Ascending aorta (tissue), 2 donors: Measurements from ENCODE around the gene CEBPE. TPM values are rescaled to one million over a fixed set of nuclear protein-coding genes. Genes with fewer than 3 reads are reported as not detected.

Experiments used
- DNase-seq, 2 donors: peaks; one replicate each; pipeline ENCODE4 v3.0.0-alpha.2; 2019; ENCODE audit warnings: low spot score in 2 of 2
- H3K27ac ChIP-seq, 2 donors: fragments of 200-600 bp; sonication (generic); one replicate each; pipeline ENCODE4 v1.5.1; 2016 to 2017; ENCODE audit warnings: mild to moderate bottlenecking in 1 of 2
- H3K27me3 ChIP-seq: fragments of 200-600 bp; sonication (generic); one replicate; pipeline ENCODE4 v1.5.1; 2017
- H3K36me3 ChIP-seq, 2 donors: fragments of 200-600 bp; sonication (generic); one replicate each; pipeline ENCODE4 v1.5.1; 2016
- H3K4me1 ChIP-seq, 2 donors: fragments of 200-600 bp; sonication (generic); one replicate each; pipeline ENCODE4 v1.5.1; 2016 to 2017; ENCODE audit warnings: mild to moderate bottlenecking in 1 of 2
- H3K4me3 ChIP-seq, 2 donors: fragments of 200-600 bp; sonication (generic); one replicate each; pipeline ENCODE4 v1.5.1; 2016 to 2017; ENCODE audit warnings: mild to moderate bottlenecking in 1 of 2
- H3K9me3 ChIP-seq, 2 donors: fragments of 200-600 bp; sonication (generic); one replicate each; pipeline ENCODE4 v1.5.1; 2016
- CTCF ChIP-seq, 3 experiments: fragments of 200-600 bp in 2 of 3; fragments of 450-650 bp in 1 of 3; sonication (generic) in 2 of 3; IDR thresholded peaks; one replicate each; pipeline ENCODE4 v1.5.1; 2016 to 2019; ENCODE audit warnings: antibody characterized with exemption in 3 of 3, mild to moderate bottlenecking in 1 of 3, moderate library complexity in 1 of 3
- intact Hi-C: fragments of 100-400 bp; cut with DNase I; formaldehyde crosslinking; loops from one replicate; pipeline ENCODE4 v1.15.1; 2023
- total RNA-seq: library from RNA; depleted of rRNA; stranded (reverse); fragments of >200 nt; gene quantifications from one replicate; pipeline ENCODE4 v1.1.0, GENCODE V29; 2016

CEBPE gene
- total RNA-seq, 1 donor from 2014 or later: not detected

- Histone ChIP-seq H3K4me3 (no peak overlapping the region), H3K27me3 (no peaks in the 10 kb centered on the region), H3K4me1 (peaks cover 4 to 8% of the 10 kb centered on the region in 2 donors), H3K36me3 (peaks cover 44 to 71% of the 10 kb centered on the region in 2 donors), H3K9me3 (no peaks in the 10 kb centered on the region), H3K27ac (no peak overlapping the region)
- DNase-seq: no peak
- intact Hi-C loops: no loop called here
- TF ChIP-seq CTCF (IDR thresholded peaks at IDR 0.05): no peak
Observed at GRCh38 chr14:23137813-23138535, 18.9 kb upstream of the CEBPE start.

GRCh38 chr14:23137192-23137812 lies 18.2 kb upstream of the CEBPE start:
- DNase-seq: no peak
- peaks cover 0 to 1% of the 10 kb centered on the region in 2 donors for H3K4me1 ChIP-seq
- H3K27me3 ChIP-seq: no peaks in the 10 kb centered on the region
- TF ChIP-seq CTCF (IDR thresholded peaks at IDR 0.05): no peak
- H3K27ac ChIP-seq: no peak overlapping the region
- no peak overlapping the region for H3K4me3 ChIP-seq
- peaks cover 45 to 72% of the 10 kb centered on the region in 2 donors for H3K36me3 ChIP-seq
- no peaks in the 10 kb centered on the region for H3K9me3 ChIP-seq
- intact Hi-C loops: no loop called here

- Histone ChIP-seq H3K36me3 (peaks cover 47 to 78% of the 10 kb centered on the region in 2 donors), H3K4me1 (no peaks in the 10 kb centered on the region), H3K27me3 (no peaks in the 10 kb centered on the region), H3K27ac (no peak overlapping the region), H3K9me3 (no peaks in the 10 kb centered on the region), H3K4me3 (no peak overlapping the region)
- no peak for TF ChIP-seq CTCF (IDR thresholded peaks at IDR 0.05)
- DNase-seq: no peak
- intact Hi-C loops: no loop called here
Observed at GRCh38 chr14:23136566-23137133, 17.6 kb upstream of the CEBPE start.

GRCh38 chr14:23132970-23133369 lies 13.9 kb upstream of the CEBPE start:
- DNase-seq: no peak
- H3K27me3 ChIP-seq: no peaks in the 10 kb centered on the region
- intact Hi-C loops: no loop called here
- no peak for TF ChIP-seq CTCF (IDR thresholded peaks at IDR 0.05)
- peaks cover 51 to 79% of the 10 kb centered on the region in 2 donors for H3K36me3 ChIP-seq
- H3K27ac ChIP-seq: no peak overlapping the region
- H3K4me3 ChIP-seq: no peak overlapping the region
- no peaks in the 10 kb centered on the region for H3K9me3 ChIP-seq
- H3K4me1 ChIP-seq: no peaks in the 10 kb centered on the region

GRCh38 chr14:23131482-23131881 lies 12.4 kb upstream of the CEBPE start:
- H3K27ac ChIP-seq: no peak overlapping the region
- no peak for DNase-seq
- H3K4me1 ChIP-seq: no peaks in the 10 kb centered on the region
- H3K36me3 ChIP-seq: peaks cover 50 to 79% of the 10 kb centered on the region in 2 donors
- no peaks in the 10 kb centered on the region for H3K9me3 ChIP-seq
- intact Hi-C loops: no loop called here
- TF ChIP-seq CTCF (IDR thresholded peaks at IDR 0.05): no peak
- no peaks in the 10 kb centered on the region for H3K27me3 ChIP-seq
- no peak overlapping the region for H3K4me3 ChIP-seq
